Fibroblast of skin of right quadriceps (primary cell): ENCODE measurements around the gene TLK1.
"Not testable (repeated sequence)": the region's sequence is repeated elsewhere in the genome, so short reads cannot be mapped to it uniquely, and the experiment has no call there.

Experiments
- DNase-seq: peaks from one replicate; pipeline ENCODE4 v3.0.0-alpha.2; 2013

Gene TLK1

DNA sequence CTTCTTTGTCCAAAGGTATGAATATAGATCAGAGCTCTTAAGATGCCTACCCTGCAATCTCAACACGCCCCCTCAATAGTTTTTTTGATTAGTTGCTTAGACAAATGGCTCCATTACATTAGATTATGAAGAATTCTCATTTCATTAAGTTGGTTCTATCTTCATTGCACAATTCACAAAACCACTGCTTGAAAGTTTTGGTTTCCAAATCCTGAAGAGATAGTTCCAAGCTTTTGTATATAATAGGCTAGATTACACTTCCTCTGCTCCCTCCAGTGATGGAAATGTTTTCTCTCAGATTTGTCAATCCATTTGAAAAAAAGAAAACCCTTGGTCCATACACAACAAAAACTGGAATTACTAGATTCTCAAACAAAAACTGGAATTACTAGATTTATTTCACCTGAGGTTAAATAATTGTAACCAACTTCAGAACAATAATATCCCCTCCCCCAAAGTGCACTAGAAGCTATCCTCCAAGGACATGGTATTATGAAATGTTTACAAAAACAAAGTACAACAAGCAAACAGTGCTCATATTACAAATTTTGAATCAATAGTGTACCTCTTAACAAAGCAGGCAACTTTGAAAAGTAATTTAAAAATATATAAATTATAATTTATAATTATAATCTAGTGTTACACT is 6.8 kb upstream of the TLK1 start:
- DNase-seq: no peak

- DNase-seq: no peak
Measured at GRCh38 chr2:171166328-171166983, 5.8 kb upstream of the TLK1 start.

DNA sequence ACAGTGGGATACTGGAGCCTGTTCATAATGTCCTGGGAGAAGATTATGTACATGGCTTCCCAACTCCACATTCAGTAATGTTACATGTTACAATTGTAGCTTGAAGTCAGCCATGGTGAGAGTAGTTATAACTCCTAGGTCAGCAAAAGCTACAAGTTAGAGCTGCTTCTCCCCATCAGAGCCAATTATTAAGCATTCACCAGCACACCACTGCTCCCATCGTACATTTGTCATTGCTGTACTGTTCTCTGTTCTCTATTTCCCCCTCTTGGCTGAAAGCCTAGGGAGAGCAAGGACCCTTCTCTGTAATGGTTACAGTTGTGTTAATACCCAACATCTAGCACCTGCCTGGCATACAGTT is 5.3 kb upstream of the TLK1 start:
- DNase-seq: no peak

GRCh38 chr2:171163261-171163660 is 2.6 kb upstream of the TLK1 start:
- DNase-seq: no peak

GRCh38 chr2:171162522-171163197 is 2.0 kb upstream of the TLK1 start:
- DNase-seq: not testable (repeated sequence)

DNA sequence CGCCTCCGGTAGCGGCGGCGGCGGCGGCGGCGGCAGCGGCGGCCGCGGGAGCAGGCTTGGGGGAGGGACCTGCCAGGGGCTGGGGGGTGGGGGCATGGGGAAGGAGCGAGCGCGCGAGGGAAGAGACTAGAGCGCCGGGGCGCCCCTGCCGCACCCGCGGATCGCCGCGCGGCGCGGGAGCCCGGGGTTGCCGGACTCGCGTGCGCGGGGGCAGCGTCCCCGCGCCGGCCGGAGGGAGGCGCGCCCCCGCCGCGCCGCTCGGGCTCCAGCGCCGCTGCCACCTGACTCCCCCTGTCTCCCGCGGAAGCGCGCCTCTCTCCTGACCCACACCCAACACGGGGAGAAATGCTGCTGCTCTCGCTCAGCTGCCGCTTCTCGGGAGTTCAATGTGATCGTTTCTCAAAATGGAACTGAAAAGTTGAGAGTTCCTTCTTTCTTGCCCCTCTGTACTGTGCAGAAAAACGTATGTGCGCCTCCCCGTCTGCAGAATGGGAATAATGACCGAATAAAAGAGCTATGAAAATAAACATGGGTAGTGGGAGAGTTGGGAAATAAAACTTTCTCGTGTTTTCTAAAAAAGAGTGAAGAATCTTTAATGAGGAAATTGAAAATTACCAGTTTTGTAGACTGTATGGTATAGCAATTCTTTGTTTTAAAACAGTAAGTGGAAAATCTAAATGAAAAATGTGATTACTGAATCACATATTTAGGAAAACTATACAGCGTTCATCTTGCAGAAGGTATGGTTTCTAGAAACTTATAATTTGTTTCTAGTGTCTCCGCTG is 455 bp upstream of the TLK1 start:
- peak; percentile 48 for DNase-seq

GRCh38 chr2:171159372-171160118 is 1.1 kb downstream of the TLK1 start:
- DNase-seq: peak; percentile 55

DNA sequence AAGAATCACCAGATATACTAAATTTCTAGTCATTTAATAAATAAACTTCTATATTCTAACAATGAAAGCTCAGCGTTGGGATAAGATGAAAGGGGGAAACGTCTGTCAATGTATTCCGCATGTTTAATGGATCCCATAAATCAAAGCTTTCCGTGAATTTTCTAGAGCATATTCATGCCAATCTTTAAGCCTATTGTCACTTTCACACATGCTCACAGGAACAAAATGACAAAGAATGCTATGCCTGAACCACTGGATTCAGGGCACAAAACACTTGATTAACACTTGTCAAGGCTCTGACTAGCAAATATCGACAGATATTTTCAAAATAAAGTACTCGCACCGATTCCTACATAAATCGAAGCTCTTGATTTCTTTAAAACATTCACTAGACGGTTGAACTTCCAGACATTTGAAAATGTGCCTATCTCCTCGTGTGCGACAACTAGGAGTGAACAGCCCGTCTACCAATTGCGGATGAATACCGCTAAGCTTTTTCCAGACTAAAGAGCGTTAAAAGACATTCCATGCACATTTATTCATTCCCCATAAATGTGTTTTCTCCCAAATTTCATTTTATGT is 1.8 kb downstream of the TLK1 start:
- DNase-seq: no peak

DNA sequence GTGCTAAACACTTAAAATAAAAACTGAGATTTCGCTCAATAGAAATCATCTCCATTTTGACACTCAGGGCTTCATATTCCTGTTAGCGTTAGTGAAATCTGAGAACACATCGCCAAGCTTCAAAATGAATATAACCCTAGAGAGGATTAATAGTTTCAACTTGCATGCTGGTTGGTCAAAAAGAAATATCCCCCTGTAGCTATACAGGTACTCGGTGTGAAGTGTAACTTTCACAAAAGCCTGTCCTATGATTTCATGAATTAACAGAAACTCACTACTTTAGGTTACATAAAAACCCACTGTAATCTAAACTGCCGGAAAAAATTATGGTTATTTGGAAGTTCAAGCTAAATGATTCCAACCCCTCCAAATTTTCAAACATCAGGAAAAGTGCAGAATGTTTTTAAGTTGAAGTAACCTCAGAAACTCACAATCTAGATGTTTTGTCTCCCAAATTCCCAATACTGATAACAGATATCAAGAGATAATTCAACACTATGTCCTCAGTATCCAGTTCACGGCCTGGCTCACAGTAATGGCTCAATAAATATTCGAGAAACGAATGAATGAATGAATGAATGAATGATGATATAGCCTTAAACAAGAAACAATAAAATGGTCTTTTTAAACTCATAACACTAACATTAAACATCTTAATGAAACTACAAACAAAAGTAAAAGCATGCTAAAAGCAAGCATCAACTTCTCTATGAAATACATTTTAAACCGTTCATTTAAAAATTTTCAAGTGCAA is 2.5 kb downstream of the TLK1 start:
- no peak for DNase-seq

DNA sequence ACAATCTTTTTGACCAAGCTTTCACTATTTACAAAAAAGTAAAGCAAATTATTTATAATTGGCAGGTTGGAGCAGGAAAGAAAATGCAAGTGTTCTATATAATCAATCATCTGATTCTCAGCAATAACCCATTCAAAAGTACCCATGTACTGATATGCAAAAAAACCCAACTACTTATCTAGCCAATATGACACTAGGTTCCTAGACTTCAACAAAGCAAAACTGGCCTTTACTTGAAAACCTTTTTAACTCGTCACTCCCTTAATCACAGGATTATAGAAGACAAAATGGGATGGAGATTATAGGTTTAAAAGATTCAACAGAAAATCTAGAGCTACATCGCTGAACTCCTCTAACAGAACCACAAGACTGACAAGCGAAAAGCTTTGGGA is 3.6 kb downstream of the TLK1 start:
- no peak for DNase-seq

- DNase-seq: no peak
Measured at GRCh38 chr2:171154348-171154747, 6.3 kb downstream of the TLK1 start.

GRCh38 chr2:171150694-171151285 is 9.9 kb downstream of the TLK1 start:
- DNase-seq: no peak

DNA sequence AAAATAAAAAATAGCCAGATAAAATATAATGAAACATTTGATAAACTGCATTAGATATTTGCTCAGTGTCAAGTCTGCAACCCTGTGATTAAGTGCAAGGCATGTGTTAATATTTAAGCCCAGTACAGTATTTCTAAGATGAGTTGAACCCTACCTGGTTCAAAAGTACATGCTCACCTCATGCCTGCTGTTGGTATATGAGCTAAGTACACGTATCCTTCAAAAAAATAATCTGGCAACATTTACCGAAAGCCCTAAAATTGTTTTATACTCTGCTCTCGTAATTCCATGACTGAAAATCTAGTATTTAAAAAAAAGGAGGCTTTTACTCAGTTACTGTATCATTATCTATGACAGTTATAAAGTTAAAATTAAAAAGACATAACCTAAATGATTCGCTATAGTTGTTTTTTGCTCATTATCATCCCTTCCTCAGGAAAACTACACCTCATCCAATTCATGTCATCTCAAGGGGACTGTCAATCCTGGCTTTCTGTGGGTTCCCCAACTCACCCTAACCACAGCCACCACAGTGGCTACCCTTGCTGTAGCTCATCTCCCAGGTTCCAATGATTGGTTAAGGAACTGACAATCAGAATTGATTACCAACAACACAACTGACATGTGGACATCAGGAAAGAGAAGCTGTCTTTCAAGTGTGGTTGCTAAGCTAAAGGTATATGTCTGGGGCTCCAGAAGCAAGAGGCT is 10.6 kb downstream of the TLK1 start:
- DNase-seq: no peak

- no peak for DNase-seq
Measured at GRCh38 chr2:171149171-171149938, 11.3 kb downstream of the TLK1 start.

DNA sequence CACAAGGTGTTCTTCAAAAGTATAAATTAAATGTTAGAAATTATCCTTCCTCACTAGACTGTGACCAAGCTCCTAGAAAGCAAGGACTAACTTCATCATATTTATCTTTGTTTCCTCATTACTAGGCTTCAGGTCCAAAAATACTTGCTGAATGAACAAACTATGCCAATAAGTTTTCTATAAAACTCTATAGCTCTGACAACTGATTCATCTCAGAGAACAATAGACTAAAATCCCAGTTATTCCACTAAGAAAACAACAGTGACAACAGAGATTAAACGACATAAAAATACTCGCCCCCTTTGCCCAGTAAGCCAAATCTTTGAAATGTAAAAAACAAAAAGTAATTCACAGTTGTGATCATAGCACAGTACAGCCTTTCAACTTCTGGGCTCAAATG is 13.6 kb downstream of the TLK1 start:
- no peak for DNase-seq

DNA sequence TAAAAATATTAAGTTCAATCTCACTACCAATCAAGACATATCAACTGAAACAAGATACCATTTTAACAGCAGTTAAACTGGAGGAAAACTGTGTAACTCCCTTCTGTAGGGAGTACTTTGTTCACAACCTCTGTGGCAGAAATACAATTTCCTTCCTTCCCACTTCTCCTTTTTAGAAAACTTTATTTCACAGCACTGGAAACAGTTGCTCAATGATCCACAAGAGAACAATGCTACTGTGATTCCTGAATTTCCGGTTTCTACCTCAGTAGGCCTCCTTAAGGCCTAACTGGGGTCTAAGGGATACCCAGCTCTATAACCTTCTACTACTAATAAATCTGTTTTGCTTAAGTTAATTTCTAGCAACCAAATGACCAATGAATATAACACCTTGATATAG is 14.1 kb downstream of the TLK1 start:
- DNase-seq: no peak

DNA sequence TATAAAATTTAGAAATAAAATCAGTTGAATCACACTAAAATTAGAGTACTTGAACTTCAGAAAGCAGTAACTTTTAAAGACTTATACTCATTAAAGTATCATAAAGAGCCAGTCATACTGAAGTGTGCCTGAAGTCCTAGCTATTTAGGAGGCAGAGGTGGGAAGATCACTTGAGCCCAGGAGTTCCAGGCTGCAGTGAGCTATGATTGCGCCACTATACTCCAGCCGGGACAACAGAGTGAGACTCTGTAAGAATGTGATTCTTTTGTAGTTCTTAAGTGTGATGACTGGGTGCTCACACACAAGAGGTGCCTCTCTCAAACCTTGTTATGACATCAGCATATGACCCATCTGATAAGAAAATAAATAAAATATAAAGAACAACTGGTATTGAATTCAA is 14.6 kb downstream of the TLK1 start:
- DNase-seq: no peak

GRCh38 chr2:171143670-171144062 is 17.0 kb downstream of the TLK1 start:
- DNase-seq: no peak

GRCh38 chr2:171142398-171142797 is 18.3 kb downstream of the TLK1 start:
- DNase-seq: no peak

DNA sequence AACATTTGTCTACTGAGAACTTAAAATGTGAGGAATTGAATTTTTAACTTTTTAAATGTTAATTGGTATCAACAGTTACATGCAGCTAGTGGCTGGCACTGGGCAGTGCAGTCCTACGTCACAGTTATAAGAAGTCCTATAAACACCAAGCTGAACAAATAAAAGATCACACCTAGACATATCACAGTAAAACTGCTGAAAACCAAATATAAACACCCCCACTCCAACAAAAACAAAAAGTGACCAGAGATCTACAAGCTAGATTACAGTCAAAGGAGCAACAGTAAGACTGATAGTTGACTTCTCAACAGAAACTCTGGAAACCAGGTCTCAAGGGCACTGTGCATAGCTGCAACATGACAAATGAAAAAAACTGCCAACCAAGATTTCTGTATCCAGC is 19.4 kb downstream of the TLK1 start:
- peak; percentile 14 for DNase-seq
